B cell (primary cell): ENCODE results near the gene TNFRSF19. TPM values are rescaled to one million over a fixed set of nuclear protein-coding genes. Genes with fewer than 3 reads are reported as not detected.

ENCODE experiments used
- ATAC-seq: fragments of 200-7000 bp; cut with Tn5 transposase; one replicate; pipeline ENCODE4 v1.10.0; 2021; ENCODE audit warnings: low read depth, mild to moderate bottlenecking, moderate number of reproducible peaks, moderate library complexity
- CTCF ChIA-PET: fragments of 350-600 bp; sonication (Branson Sonifier 250); formaldehyde crosslinking; loops from one replicate; lab custom pipeline; 2021; ENCODE audit warnings: antibody characterized with exemption, inconsistent platforms; lab: Charles Lee
- POLR2A ChIA-PET: fragments of 350-600 bp; sonication (Branson Sonifier 250); formaldehyde crosslinking; loops from one replicate; lab custom pipeline; 2021; ENCODE audit warnings: antibody characterized with exemption; lab: Charles Lee
- DNase-seq: peaks from one replicate; pipeline ENCODE4 v3.0.0; 2013
- H2AFZ ChIP-seq: 2 replicates; pipeline ENCODE4 v1.6.1; 2012; ENCODE audit warnings: mild to moderate bottlenecking, low read depth, low read length; ENCODE audit not compliant: insufficient read depth, poor library complexity, severe bottlenecking
- H3K27ac ChIP-seq, 2 donors: 1 replicate in 1 of 2; 2 replicates in 1 of 2; pipeline ENCODE4 v1.5.1; 2012 to 2013; ENCODE audit warnings: low read length in 2 of 2, mild to moderate bottlenecking in 2 of 2, moderate library complexity in 1 of 2
- H3K27me3 ChIP-seq, 4 experiments: fragments of 200-600 bp in 1 of 4; sonication (generic) in 1 of 4; replicated peaks in 1 of 4; 1 replicate in 2 of 4; 2 replicates in 2 of 4; pipeline versions ENCODE4 v1.6.1 to v1.7.0; 2013 to 2016; ENCODE audit warnings: low read length in 3 of 4, mild to moderate bottlenecking in 2 of 4, mixed read lengths in 1 of 4, moderate library complexity in 1 of 4; ENCODE audit not compliant: insufficient read depth in 4 of 4, control insufficient read depth in 3 of 4; ENCODE audit errors: control extremely low read depth in 1 of 4
- H3K36me3 ChIP-seq, 2 experiments: replicated peaks in 1 of 2; 1 replicate in 1 of 2; 2 replicates in 1 of 2; pipeline versions ENCODE4 v1.6.1 to v1.7.1; 2013; ENCODE audit warnings: low read length in 1 of 2; ENCODE audit not compliant: insufficient read depth in 2 of 2, control insufficient read depth in 1 of 2; ENCODE audit errors: control extremely low read depth in 1 of 2, extremely low read depth in 1 of 2
- H3K4me1 ChIP-seq, 2 donors: fragments of 200-600 bp in 1 of 2; sonication (generic) in 1 of 2; 1 replicate in 1 of 2; 2 replicates in 1 of 2; pipeline versions ENCODE4 v1.5.1 to v1.6.1; 2013 to 2017; ENCODE audit warnings: low read length in 2 of 2; ENCODE audit not compliant: control insufficient read depth in 2 of 2, insufficient read depth in 2 of 2
- H3K4me2 ChIP-seq: replicated peaks from 2 replicates; pipeline ENCODE3; 2012; ENCODE audit warnings: mild to moderate bottlenecking, low read depth, low read length; ENCODE audit not compliant: poor library complexity, severe bottlenecking
- H3K4me3 ChIP-seq, 5 experiments: fragments of 200-600 bp in 1 of 5; sonication (generic) in 1 of 5; 1 replicate in 3 of 5; 2 replicates in 2 of 5; pipeline versions ENCODE4 v1.5.1 to v1.7.0; 2011 to 2016; ENCODE audit warnings: low read length in 4 of 5, mild to moderate bottlenecking in 4 of 5, low read depth in 2 of 5, control low read depth in 1 of 5, moderate library complexity in 1 of 5; ENCODE audit not compliant: insufficient read depth in 1 of 5; ENCODE audit errors: control extremely low read depth in 1 of 5, extremely low read depth in 1 of 5
- H3K79me2 ChIP-seq: fragments of 200-600 bp; sonication (generic); one replicate; pipeline ENCODE4 v1.6.0; 2016; ENCODE audit warnings: low read length; ENCODE audit not compliant: control insufficient read depth, insufficient read depth
- H3K9ac ChIP-seq: fragments of 200-600 bp; sonication (generic); 2 replicates; pipeline ENCODE4 v1.6.1; 2017; ENCODE audit warnings: mild to moderate bottlenecking, low read length, moderate library complexity
- H3K9me3 ChIP-seq, 3 donors: one replicate each; pipeline versions ENCODE4 v1.6.1 to v1.7.1; 2013; ENCODE audit warnings: low read length in 2 of 3; ENCODE audit not compliant: control insufficient read depth in 2 of 3, insufficient read depth in 1 of 3; ENCODE audit errors: control extremely low read depth in 1 of 3
- H4K20me1 ChIP-seq: 2 replicates; pipeline ENCODE4 v1.6.0; 2012; ENCODE audit warnings: mild to moderate bottlenecking, low read length; ENCODE audit not compliant: insufficient read depth, control insufficient read depth, poor library complexity, severe bottlenecking
- H3K27ac Mint-ChIP-seq: one replicate; pipeline ENCODE4 v1.8.0; 2021; ENCODE audit warnings: mixed read lengths
- H3K27me3 Mint-ChIP-seq: one replicate; pipeline ENCODE4 v1.8.0; 2021; ENCODE audit warnings: mixed read lengths
- H3K4me1 Mint-ChIP-seq: one replicate; pipeline ENCODE4 v1.8.0; 2021; ENCODE audit warnings: mixed read lengths
- H3K4me3 Mint-ChIP-seq: one replicate; pipeline ENCODE4 v1.8.0; 2021; ENCODE audit warnings: mixed read lengths
- H3K9me3 Mint-ChIP-seq: one replicate; pipeline ENCODE4 v1.8.0; 2022; ENCODE audit warnings: mixed read lengths; ENCODE audit not compliant: insufficient read depth
- EZH2 ChIP-seq: IDR thresholded peaks from 2 replicates; pipeline ENCODE4 v1.6.1; 2012; ENCODE audit warnings: borderline replicate concordance, low read depth, mild to moderate bottlenecking, moderate library complexity, low read length; ENCODE audit not compliant: insufficient read depth, poor library complexity, severe bottlenecking
- WGBS: methylation state at CpG from one replicate; pipeline ENCODE4 v1.1.5; 2013; ENCODE audit warnings: missing lambda C conversion rate; ENCODE audit not compliant: insufficient coverage; 5-methylcytosine and 5-hydroxymethylcytosine counted together
- intact Hi-C: fragments of 100-400 bp; cut with micrococcal nuclease; formaldehyde crosslinking; loops from one replicate; pipeline ENCODE4 v1.10.0; 2022
- polyA plus RNA-seq: library from polyadenylated mRNA; depleted of rRNA; stranded (reverse); fragments of >200 nt; gene quantifications from 2 replicates; pipeline ENCODE4 v1.2.3, GENCODE V29; 2012
- total RNA-seq, 2 donors: library from RNA; stranded (reverse); fragments of 120-200 nt in 1 of 2; gene quantifications; 1 replicate in 1 of 2; 2 replicates in 1 of 2; pipeline versions ENCODE4 v1.2.3 to v1.2.4, GENCODE V29; 2013 to 2022
- TF ChIP-seq, protein P1 (sequence below): fragments of 200-600 bp; IDR thresholded peaks from one replicate; pipeline ENCODE4 v1.8.0; 2022; ENCODE audit warnings: antibody characterized with exemption, mild to moderate bottlenecking

The TNFRSF19 gene
- total and polyA plus RNA-seq, 2 donors (not counting 1 experiment from before 2014, with no cell fraction given): 0.36 TPM; not detected in 1

- CTCF ChIA-PET: no interaction called here
- Histone ChIP-seq H3K79me2 (no peaks in the 10 kb centered on the region), H4K20me1 (no peaks in the 10 kb centered on the region), H3K27ac (no peak overlapping the region), H2AFZ (no peak overlapping the region), H3K4me3 (no peak overlapping the region), H3K9me3 (peaks cover 0 to 2% (median 0%) of the 10 kb centered on the region in 3 donors), H3K4me2 (no peak overlapping the region), H3K36me3 (no peaks in the 10 kb centered on the region), H3K4me1 (no peaks in the 10 kb centered on the region), H3K9ac (no peak overlapping the region), H3K27me3 (peaks cover 0 to 19% (median 7%) of the 10 kb centered on the region in 4 experiments)
- Mint-ChIP-seq H3K27ac (no peak overlapping the region), H3K27me3 (peaks cover 41% of the 10 kb centered on the region), H3K4me3 (no peak overlapping the region), H3K4me1 (peaks cover 3% of the 10 kb centered on the region), H3K9me3 (no peaks in the 10 kb centered on the region)
- ATAC-seq: no peak
- intact Hi-C loops: no loop called here
- no peak for DNase-seq
- TF ChIP-seq EZH2: no peak
- TF ChIP-seq, protein P1, sequence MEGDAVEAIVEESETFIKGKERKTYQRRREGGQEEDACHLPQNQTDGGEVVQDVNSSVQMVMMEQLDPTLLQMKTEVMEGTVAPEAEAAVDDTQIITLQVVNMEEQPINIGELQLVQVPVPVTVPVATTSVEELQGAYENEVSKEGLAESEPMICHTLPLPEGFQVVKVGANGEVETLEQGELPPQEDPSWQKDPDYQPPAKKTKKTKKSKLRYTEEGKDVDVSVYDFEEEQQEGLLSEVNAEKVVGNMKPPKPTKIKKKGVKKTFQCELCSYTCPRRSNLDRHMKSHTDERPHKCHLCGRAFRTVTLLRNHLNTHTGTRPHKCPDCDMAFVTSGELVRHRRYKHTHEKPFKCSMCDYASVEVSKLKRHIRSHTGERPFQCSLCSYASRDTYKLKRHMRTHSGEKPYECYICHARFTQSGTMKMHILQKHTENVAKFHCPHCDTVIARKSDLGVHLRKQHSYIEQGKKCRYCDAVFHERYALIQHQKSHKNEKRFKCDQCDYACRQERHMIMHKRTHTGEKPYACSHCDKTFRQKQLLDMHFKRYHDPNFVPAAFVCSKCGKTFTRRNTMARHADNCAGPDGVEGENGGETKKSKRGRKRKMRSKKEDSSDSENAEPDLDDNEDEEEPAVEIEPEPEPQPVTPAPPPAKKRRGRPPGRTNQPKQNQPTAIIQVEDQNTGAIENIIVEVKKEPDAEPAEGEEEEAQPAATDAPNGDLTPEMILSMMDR: no peak
- WGBS: no CpG with 5 or more reads among the region's 2 CpGs
- POLR2A ChIA-PET: no interaction called here
Observed at GRCh38 chr13:23651887-23652286, 81.7 kb downstream of the TNFRSF19 start.

DNA sequence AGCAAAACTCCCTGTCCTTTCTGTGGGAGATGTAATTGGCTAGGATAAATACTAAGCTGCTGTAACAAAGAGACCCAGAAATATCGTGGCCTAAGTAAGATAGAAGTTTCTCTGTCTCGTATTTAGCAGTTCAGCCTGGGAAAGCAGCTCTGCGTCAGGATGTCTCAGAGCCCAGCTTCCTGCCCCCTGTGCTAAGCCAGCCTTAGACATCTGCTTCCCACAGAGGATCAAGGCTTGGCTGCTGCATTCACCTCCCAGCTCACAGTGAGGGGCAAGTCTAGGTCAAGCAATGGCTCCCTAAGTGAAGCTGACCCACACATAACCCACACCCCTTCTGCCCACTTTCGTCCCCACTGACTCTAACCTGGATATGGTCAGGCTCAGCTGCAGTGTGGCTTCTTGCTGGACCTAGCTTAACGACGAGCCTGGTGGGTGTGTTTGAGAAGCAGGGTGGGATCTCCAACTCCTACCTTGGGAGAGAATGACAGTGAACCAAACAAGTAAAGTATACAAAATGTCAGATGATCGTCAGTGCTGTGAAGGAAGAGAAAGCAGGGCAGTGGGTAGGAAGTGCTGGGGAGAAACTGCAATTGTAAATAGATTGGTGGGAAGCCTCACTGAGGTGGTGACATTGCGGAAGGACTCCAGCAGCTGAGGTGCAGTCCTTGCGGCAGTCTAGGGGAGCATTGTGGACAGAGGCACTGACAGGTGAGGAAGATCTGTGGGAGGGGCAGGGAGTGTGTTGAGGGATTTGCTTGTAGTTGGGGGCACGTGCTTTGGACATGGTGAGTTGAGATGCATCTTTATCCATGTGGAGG lies 82.9 kb downstream of the TNFRSF19 start:
- Histone ChIP-seq H3K9me3 (peaks cover 0 to 1% (median 0%) of the 10 kb centered on the region in 3 donors), H3K79me2 (no peaks in the 10 kb centered on the region), H3K27me3 (peaks cover 0 to 19% (median 5%) of the 10 kb centered on the region in 4 experiments), H3K27ac (no peak overlapping the region), H3K4me2 (no peak overlapping the region), H3K36me3 (no peaks in the 10 kb centered on the region), H3K4me1 (no peaks in the 10 kb centered on the region), H2AFZ (no peak overlapping the region), H3K4me3 (no peak overlapping the region), H3K9ac (no peak overlapping the region), H4K20me1 (no peaks in the 10 kb centered on the region)
- H3K4me1 Mint-ChIP-seq: peaks cover 3% of the 10 kb centered on the region
- ATAC-seq (no peak), DNase-seq (no peak)
- H3K27me3 Mint-ChIP-seq: peaks cover 41% of the 10 kb centered on the region
- no peak overlapping the region for H3K4me3 Mint-ChIP-seq
- ChIA-PET POLR2A (no interaction called here), CTCF (no interaction called here)
- intact Hi-C loops: no loop called here
- WGBS: 89% methylated on average over 9 of the region's 10 CpGs
- TF ChIP-seq EZH2: no peak
- TF ChIP-seq, protein P1: no peak
- no peaks in the 10 kb centered on the region for H3K9me3 Mint-ChIP-seq
- H3K27ac Mint-ChIP-seq: no peak overlapping the region
